MM.1S (cell line): Measurements from ENCODE around the gene MEX3D.
"Not testable (repeated sequence)": the region's sequence is repeated elsewhere in the genome, so short reads cannot be mapped to it uniquely, and the experiment has no call there.

Experiments used
- EZH2 ChIP-seq: fragments of 300-600 bp; sonication (generic); optimal IDR thresholded peaks from 2 replicates; pipeline ENCODE3; 2017; ENCODE audit warnings: low read depth, mild to moderate bottlenecking, antibody characterized with exemption, low read length, mixed read lengths
- TF ChIP-seq, protein P1 (sequence below): fragments of 300-600 bp; sonication (generic); IDR thresholded peaks from 2 replicates; pipeline ENCODE4 v1.5.1; 2016; ENCODE audit warnings: antibody characterized with exemption, low read length, mixed read lengths

DNA sequence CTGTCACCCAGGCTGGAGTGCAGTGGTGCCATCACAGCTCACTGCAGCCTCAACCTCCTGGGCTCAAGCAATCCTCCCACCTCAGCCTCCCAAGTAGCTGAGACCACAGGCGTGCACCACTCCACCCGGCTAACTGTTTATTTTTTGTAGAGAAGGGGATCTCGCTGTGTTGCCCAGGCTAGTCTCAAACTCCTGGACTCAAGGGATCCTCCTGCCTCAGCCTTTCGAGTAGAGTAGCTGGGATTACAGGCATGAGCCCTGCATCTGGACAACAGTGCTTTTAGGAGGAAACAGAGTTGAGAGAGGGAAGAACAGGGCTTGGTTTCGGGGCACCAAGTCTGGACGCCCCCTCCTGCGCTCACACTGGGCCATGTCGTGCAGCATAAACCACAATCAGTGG lies 48.3 kb downstream of the MEX3D start:
- TF ChIP-seq, protein P1, sequence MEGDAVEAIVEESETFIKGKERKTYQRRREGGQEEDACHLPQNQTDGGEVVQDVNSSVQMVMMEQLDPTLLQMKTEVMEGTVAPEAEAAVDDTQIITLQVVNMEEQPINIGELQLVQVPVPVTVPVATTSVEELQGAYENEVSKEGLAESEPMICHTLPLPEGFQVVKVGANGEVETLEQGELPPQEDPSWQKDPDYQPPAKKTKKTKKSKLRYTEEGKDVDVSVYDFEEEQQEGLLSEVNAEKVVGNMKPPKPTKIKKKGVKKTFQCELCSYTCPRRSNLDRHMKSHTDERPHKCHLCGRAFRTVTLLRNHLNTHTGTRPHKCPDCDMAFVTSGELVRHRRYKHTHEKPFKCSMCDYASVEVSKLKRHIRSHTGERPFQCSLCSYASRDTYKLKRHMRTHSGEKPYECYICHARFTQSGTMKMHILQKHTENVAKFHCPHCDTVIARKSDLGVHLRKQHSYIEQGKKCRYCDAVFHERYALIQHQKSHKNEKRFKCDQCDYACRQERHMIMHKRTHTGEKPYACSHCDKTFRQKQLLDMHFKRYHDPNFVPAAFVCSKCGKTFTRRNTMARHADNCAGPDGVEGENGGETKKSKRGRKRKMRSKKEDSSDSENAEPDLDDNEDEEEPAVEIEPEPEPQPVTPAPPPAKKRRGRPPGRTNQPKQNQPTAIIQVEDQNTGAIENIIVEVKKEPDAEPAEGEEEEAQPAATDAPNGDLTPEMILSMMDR = not testable (repeated sequence)
- TF ChIP-seq EZH2 = not testable (repeated sequence)
